Measurements from ENCODE around the gene CYB5A. TPM values are rescaled to one million over a fixed set of nuclear protein-coding genes. Genes with fewer than 3 reads are reported as not detected.

CYB5A gene
- total and polyA plus RNA-seq, 2 of the 8 experiments (the other 6 are each of a cell fraction or from before 2014, with no cell fraction given), result 154 to 195 TPM

DNA sequence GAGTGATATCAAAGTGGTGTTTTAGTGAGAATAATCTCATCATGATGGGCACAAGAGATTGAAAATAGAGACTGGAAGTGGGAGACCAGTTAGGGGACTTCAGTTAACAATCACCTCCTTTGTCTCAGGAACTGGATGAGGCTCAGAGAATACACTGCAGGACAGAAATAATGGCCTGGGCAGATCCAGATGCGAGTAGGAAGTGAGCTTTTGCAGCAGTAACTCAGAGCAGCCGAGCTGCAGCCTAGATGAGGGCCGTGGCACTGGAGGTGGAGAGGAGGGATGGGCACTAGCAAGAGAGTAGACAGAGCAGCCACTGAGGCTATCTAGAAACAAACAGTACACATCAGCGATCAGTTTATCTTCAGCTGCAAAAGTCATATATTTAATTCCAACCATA is 48.6 kb downstream of the CYB5A start (continued):
- TF ChIP-seq CHD7 (IDR thresholded peaks at IDR 0.05; ENCODE audit: insufficient replicate concordance, low read length), result no peak
- TF ChIP-seq SIN3A (conservative IDR thresholded peaks at IDR 0.05 in 1 of 2, IDR thresholded peaks at IDR 0.05 in 1 of 2; ENCODE audit: low read depth in 1 of 2, low read length in 2 of 2), result no peak
- TF ChIP-seq RXRA (IDR thresholded peaks at IDR 0.05; ENCODE audit: insufficient read depth, low read depth, low read length), result no peak
- no peak for TF ChIP-seq KDM1A (IDR thresholded peaks at IDR 0.05; ENCODE audit: borderline replicate concordance, low read length)
- TF ChIP-seq SIRT6 (IDR thresholded peaks at IDR 0.05; ENCODE audit: low read length), result no peak
- no peak for TF ChIP-seq RBBP5 (IDR thresholded peaks at IDR 0.05; ENCODE audit: borderline replicate concordance, low read depth, low read length)
- TF ChIP-seq MAFK (IDR thresholded peaks at IDR 0.05; ENCODE audit: low read depth, low read length), result no peak

Data from H1 (cell line).